Uterus (tissue), 4 donors: ENCODE measurements around the gene CDK3. TPM values are rescaled to one million over a fixed set of nuclear protein-coding genes. Genes with fewer than 3 reads are reported as not detected.

ENCODE experiments used
- DNase-seq, 2 donors: peaks; one replicate each; pipeline ENCODE4 v3.0.0-alpha.2; 2019 to 2020
- H3K27ac ChIP-seq, 2 donors: fragments of 200-600 bp; sonication (generic); 1 replicate in 1 of 2; 2 replicates in 1 of 2; pipeline ENCODE4 v1.5.1; 2016 to 2018
- H3K27me3 ChIP-seq, 2 donors: fragments of 200-600 bp; sonication (generic); one replicate each; pipeline ENCODE4 v1.5.1; 2018 to 2019; ENCODE audit warnings: control low read depth in 1 of 2
- H3K36me3 ChIP-seq, 2 donors: fragments of 200-600 bp; sonication (generic); one replicate each; pipeline ENCODE4 v1.5.1; 2019; ENCODE audit warnings: control low read depth in 1 of 2
- H3K4me1 ChIP-seq, 2 donors: fragments of 200-600 bp; sonication (generic); one replicate each; pipeline ENCODE4 v1.5.1; 2018 to 2019; ENCODE audit warnings: control low read depth in 1 of 2
- H3K4me3 ChIP-seq, 2 donors: fragments of 200-600 bp; sonication (generic); 1 replicate in 1 of 2; 2 replicates in 1 of 2; pipeline ENCODE4 v1.5.1; 2018 to 2019; ENCODE audit warnings: mild to moderate bottlenecking in 1 of 2
- H3K9me3 ChIP-seq, 2 donors: fragments of 200-600 bp; sonication (generic); one replicate each; pipeline ENCODE4 v1.5.1; 2019; ENCODE audit warnings: control low read depth in 1 of 2
- CTCF ChIP-seq, 4 experiments: fragments of 200-600 bp in 2 of 4; fragments of 450-650 bp in 2 of 4; sonication (generic) in 2 of 4; IDR thresholded peaks; one replicate each; pipeline ENCODE4 v1.5.1; 2016 to 2019; ENCODE audit warnings: antibody characterized with exemption in 4 of 4, mild to moderate bottlenecking in 2 of 4, moderate library complexity in 1 of 4
- POLR2A ChIP-seq, 2 donors: fragments of 450-650 bp; IDR thresholded peaks; one replicate each; pipeline ENCODE4 v1.6.1; 2016; ENCODE audit warnings: antibody characterized with exemption in 2 of 2, mild to moderate bottlenecking in 1 of 2, moderate library complexity in 1 of 2
- intact Hi-C: fragments of 100-400 bp; cut with DNase I; formaldehyde crosslinking; loops from one replicate; pipeline ENCODE4 v1.15.1; 2023; ENCODE audit warnings: low total_unique reads
- total RNA-seq, 4 donors: library from RNA; depleted of rRNA in 3 of 4; stranded (reverse); fragments of >200 nt in 3 of 4; gene quantifications; one replicate each; pipeline versions ENCODE4 v1.1.0 to v1.2.4, GENCODE V29; 2014 to 2023
- donor health status: DM: yes; HTN: yes; CAD: no.

The CDK3 gene
- total RNA-seq, 4 donors from 2014 or later: 8.5 to 10.8 (median 9.6) TPM; not detected in 1

- no peak overlapping the region for H3K27ac ChIP-seq
- DNase-seq: no peak
- no peaks in the 10 kb centered on the region for H3K9me3 ChIP-seq
- TF ChIP-seq CTCF (IDR thresholded peaks at IDR 0.05): no peak
- no peak for TF ChIP-seq POLR2A (IDR thresholded peaks at IDR 0.05)
- H3K4me1 ChIP-seq: no peaks in the 10 kb centered on the region
- intact Hi-C loops: no loop called here
- no peak overlapping the region for H3K4me3 ChIP-seq
- H3K27me3 ChIP-seq: no peaks in the 10 kb centered on the region
- H3K36me3 ChIP-seq: no peaks in the 10 kb centered on the region
Measured at GRCh38 chr17:76033139-76033538, 32.5 kb downstream of the CDK3 start.

GRCh38 chr17:76034428-76035350, 34.0 kb downstream of the CDK3 start:
- Histone ChIP-seq H3K27ac (no peak overlapping the region), H3K27me3 (no peaks in the 10 kb centered on the region), H3K36me3 (no peaks in the 10 kb centered on the region), H3K9me3 (no peaks in the 10 kb centered on the region), H3K4me1 (no peaks in the 10 kb centered on the region), H3K4me3 (no peak overlapping the region)
- intact Hi-C loops: no loop called here
- DNase-seq: no peak
- TF ChIP-seq POLR2A (IDR thresholded peaks at IDR 0.05) (no peak), CTCF (IDR thresholded peaks at IDR 0.05) (no peak)

GRCh38 chr17:76036497-76037261, 36.0 kb downstream of the CDK3 start:
- Histone ChIP-seq H3K4me3 (no peak overlapping the region), H3K36me3 (no peaks in the 10 kb centered on the region), H3K4me1 (no peaks in the 10 kb centered on the region), H3K27me3 (no peaks in the 10 kb centered on the region), H3K27ac (peak overlapping the region; percentile 30 to 60), H3K9me3 (no peaks in the 10 kb centered on the region)
- intact Hi-C loops: no loop called here
- peak in 1 of 2 donors; percentile 50 for DNase-seq
- TF ChIP-seq CTCF (IDR thresholded peaks at IDR 0.05) (no peak), POLR2A (IDR thresholded peaks at IDR 0.05) (no peak)

GRCh38 chr17:76038050-76038449, 37.4 kb downstream of the CDK3 start:
- DNase-seq: no peak
- Histone ChIP-seq H3K4me1 (no peaks in the 10 kb centered on the region), H3K27me3 (no peaks in the 10 kb centered on the region), H3K36me3 (no peaks in the 10 kb centered on the region), H3K4me3 (no peak overlapping the region), H3K27ac (peak overlapping the region in 1 of 2 donors; percentile 60), H3K9me3 (no peaks in the 10 kb centered on the region)
- TF ChIP-seq POLR2A (IDR thresholded peaks at IDR 0.05) (no peak), CTCF (IDR thresholded peaks at IDR 0.05) (no peak)
- intact Hi-C loops: no loop called here

- intact Hi-C loops: no loop called here
- peak in 1 of 2 donors; percentile 40 for DNase-seq
- Histone ChIP-seq H3K36me3 (no peaks in the 10 kb centered on the region), H3K4me1 (no peaks in the 10 kb centered on the region), H3K27ac (peak overlapping the region; percentile 12 to 39), H3K9me3 (no peaks in the 10 kb centered on the region), H3K27me3 (no peaks in the 10 kb centered on the region), H3K4me3 (no peak overlapping the region)
- TF ChIP-seq POLR2A (IDR thresholded peaks at IDR 0.05) (no peak), CTCF (IDR thresholded peaks at IDR 0.05) (no peak)
Measured at GRCh38 chr17:76039121-76039520, 38.5 kb downstream of the CDK3 start.
